Neural cell (in vitro differentiated cells): ENCODE data around the gene ANGPTL8.

ENCODE experiments used
- EP300 ChIP-seq: fragments of 450-650 bp; conservative IDR thresholded peaks from 2 replicates; pipeline ENCODE4 v1.6.1; 2014; ENCODE audit warnings: antibody characterized with exemption, mild to moderate bottlenecking, moderate library complexity; ENCODE audit not compliant: poor library complexity, severe bottlenecking
- EZH2 ChIP-seq: fragments of 200-600, 300-800 bp; shearing (Covaris generic), sonication (generic); IDR thresholded peaks from 2 replicates; pipeline ENCODE4 v1.6.1; 2014; ENCODE audit warnings: antibody characterized with exemption, low read length, borderline replicate concordance, mild to moderate bottlenecking; ENCODE audit not compliant: insufficient read depth, poor library complexity, severe bottlenecking
- MXI1 ChIP-seq: fragments of 450-650 bp; conservative IDR thresholded peaks from 2 replicates; pipeline ENCODE4 v1.6.1; 2014; ENCODE audit warnings: antibody characterized with exemption, mild to moderate bottlenecking; ENCODE audit not compliant: poor library complexity, severe bottlenecking
- REST ChIP-seq: IDR thresholded peaks from 2 replicates; pipeline ENCODE4 v1.6.1; 2012; ENCODE audit warnings: borderline replicate concordance
- SMC3 ChIP-seq: fragments of 450-650 bp; conservative IDR thresholded peaks from 2 replicates; pipeline ENCODE4 v1.6.1; 2014; ENCODE audit warnings: antibody characterized with exemption, mild to moderate bottlenecking, moderate library complexity; ENCODE audit not compliant: poor library complexity
- TAF1 ChIP-seq: IDR thresholded peaks from 2 replicates; pipeline ENCODE4 v1.6.1; 2012; ENCODE audit warnings: low read depth
- TF ChIP-seq, protein P1 (sequence below): fragments of 450-650 bp; IDR thresholded peaks from 2 replicates; pipeline ENCODE4 v1.5.1; 2014; ENCODE audit warnings: antibody characterized with exemption, mild to moderate bottlenecking, moderate library complexity; ENCODE audit not compliant: poor library complexity, severe bottlenecking

DNA sequence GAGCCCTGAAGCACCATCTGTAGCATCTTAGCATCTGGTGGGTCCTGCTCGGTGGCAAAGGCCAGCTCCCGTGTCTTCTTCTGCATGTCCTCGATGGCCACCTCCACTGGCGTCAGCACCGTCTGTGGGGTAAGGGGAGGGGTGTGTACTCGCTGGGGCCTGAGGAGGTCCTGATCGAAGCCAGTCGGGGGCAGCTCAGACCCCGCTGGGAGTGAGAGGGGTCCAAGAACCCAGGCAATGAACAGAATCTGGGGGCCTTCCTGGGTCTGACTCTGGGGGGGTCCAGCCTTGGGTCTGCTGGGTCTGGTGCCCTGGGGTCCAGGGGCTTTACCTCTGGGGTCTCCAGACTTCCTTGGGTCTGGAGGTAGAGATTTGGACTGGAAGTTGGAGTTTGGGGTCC is 38.5 kb upstream of the ANGPTL8 start:
- TF ChIP-seq, protein P1, sequence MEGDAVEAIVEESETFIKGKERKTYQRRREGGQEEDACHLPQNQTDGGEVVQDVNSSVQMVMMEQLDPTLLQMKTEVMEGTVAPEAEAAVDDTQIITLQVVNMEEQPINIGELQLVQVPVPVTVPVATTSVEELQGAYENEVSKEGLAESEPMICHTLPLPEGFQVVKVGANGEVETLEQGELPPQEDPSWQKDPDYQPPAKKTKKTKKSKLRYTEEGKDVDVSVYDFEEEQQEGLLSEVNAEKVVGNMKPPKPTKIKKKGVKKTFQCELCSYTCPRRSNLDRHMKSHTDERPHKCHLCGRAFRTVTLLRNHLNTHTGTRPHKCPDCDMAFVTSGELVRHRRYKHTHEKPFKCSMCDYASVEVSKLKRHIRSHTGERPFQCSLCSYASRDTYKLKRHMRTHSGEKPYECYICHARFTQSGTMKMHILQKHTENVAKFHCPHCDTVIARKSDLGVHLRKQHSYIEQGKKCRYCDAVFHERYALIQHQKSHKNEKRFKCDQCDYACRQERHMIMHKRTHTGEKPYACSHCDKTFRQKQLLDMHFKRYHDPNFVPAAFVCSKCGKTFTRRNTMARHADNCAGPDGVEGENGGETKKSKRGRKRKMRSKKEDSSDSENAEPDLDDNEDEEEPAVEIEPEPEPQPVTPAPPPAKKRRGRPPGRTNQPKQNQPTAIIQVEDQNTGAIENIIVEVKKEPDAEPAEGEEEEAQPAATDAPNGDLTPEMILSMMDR = no peak
- TF ChIP-seq MXI1 (no peak), SMC3 (no peak), EZH2 (no peak), REST (no peak), TAF1 (no peak), EP300 (no peak)
